ENCODE measurements around the gene SNRPB. TPM values are rescaled to one million over a fixed set of nuclear protein-coding genes. Genes with fewer than 3 reads are reported as not detected.

The SNRPB gene
- total RNA-seq, 1 donor from 2014 or later: 215 TPM

GRCh38 chr20:2459981-2460751, 10.4 kb downstream of the SNRPB start:
- ATAC-seq (ENCODE audit: low read depth): no peak
- POLR2A ChIA-PET: interaction anchor here (4.0 kb wide), 1 partner anchor 10 kb away, joined by 20 read pairs; the partner anchor contains the start of gene SNRPB
- TF ChIP-seq, protein P1, sequence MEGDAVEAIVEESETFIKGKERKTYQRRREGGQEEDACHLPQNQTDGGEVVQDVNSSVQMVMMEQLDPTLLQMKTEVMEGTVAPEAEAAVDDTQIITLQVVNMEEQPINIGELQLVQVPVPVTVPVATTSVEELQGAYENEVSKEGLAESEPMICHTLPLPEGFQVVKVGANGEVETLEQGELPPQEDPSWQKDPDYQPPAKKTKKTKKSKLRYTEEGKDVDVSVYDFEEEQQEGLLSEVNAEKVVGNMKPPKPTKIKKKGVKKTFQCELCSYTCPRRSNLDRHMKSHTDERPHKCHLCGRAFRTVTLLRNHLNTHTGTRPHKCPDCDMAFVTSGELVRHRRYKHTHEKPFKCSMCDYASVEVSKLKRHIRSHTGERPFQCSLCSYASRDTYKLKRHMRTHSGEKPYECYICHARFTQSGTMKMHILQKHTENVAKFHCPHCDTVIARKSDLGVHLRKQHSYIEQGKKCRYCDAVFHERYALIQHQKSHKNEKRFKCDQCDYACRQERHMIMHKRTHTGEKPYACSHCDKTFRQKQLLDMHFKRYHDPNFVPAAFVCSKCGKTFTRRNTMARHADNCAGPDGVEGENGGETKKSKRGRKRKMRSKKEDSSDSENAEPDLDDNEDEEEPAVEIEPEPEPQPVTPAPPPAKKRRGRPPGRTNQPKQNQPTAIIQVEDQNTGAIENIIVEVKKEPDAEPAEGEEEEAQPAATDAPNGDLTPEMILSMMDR (IDR thresholded peaks at IDR 0.05): no peak
- H3K4me1 Mint-ChIP-seq: peaks cover 2% of the 10 kb centered on the region
- H3K9me3 Mint-ChIP-seq: no peaks in the 10 kb centered on the region
- H3K4me3 Mint-ChIP-seq: no peak overlapping the region
- CTCF ChIA-PET: interaction anchor here (1.0 kb wide), 1 partner anchor 63 kb away, joined by 4 read pairs; no protein-coding TSS in a partner anchor
- no peak for DNase-seq
- no peaks in the 10 kb centered on the region for H3K27me3 Mint-ChIP-seq
- intact Hi-C loops (cut with micrococcal nuclease): no loop called here
- H3K36me3 Mint-ChIP-seq (ENCODE audit: low read depth): peaks cover 78% of the 10 kb centered on the region
- no peak overlapping the region for H3K27ac Mint-ChIP-seq

DNA sequence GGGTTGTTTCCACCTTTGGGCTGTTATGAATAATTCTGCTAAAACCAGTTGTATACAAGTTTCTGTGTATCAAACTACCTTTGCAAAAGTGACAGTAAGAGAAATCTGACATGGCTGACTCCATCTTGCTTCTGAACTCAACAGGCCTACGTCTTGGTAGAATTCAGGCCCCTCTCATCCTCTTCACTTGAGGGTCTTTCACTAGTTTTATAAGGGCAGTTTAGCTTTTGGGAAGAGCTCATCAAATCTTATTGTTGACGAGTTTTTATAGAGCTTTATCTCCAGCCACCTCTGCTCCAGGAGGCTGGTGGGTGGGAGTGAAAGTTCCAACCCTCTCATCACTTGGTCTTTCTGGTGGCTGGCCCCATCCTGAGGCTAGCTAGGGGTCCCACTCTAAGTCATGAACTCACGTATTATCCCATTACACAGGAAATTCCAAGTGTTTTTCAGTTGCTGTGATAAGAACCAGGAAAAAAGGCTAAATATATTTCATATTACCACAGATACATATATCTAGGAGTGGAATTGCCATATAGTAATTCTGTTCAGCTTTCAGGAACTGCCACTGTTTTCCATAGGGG, 11.6 kb downstream of the SNRPB start:
- H3K27me3 Mint-ChIP-seq: no peaks in the 10 kb centered on the region
- CTCF ChIA-PET: interaction anchor here (0.9 kb wide), 1 partner anchor 251 kb away, joined by 3 read pairs; no protein-coding TSS in a partner anchor
- H3K4me3 Mint-ChIP-seq: no peak overlapping the region
- no peak for DNase-seq
- intact Hi-C loops (cut with micrococcal nuclease): no loop called here
- TF ChIP-seq, protein P1 (IDR thresholded peaks at IDR 0.05): no peak
- POLR2A ChIA-PET: interaction anchor here (4.0 kb wide), 1 partner anchor 11 kb away, joined by 20 read pairs; the partner anchor contains the start of gene SNRPB
- H3K36me3 Mint-ChIP-seq (ENCODE audit: low read depth): peaks cover 68% of the 10 kb centered on the region
- no peaks in the 10 kb centered on the region for H3K4me1 Mint-ChIP-seq
- no peak for ATAC-seq (ENCODE audit: low read depth)
- no peaks in the 10 kb centered on the region for H3K9me3 Mint-ChIP-seq
- no peak overlapping the region for H3K27ac Mint-ChIP-seq

DNA sequence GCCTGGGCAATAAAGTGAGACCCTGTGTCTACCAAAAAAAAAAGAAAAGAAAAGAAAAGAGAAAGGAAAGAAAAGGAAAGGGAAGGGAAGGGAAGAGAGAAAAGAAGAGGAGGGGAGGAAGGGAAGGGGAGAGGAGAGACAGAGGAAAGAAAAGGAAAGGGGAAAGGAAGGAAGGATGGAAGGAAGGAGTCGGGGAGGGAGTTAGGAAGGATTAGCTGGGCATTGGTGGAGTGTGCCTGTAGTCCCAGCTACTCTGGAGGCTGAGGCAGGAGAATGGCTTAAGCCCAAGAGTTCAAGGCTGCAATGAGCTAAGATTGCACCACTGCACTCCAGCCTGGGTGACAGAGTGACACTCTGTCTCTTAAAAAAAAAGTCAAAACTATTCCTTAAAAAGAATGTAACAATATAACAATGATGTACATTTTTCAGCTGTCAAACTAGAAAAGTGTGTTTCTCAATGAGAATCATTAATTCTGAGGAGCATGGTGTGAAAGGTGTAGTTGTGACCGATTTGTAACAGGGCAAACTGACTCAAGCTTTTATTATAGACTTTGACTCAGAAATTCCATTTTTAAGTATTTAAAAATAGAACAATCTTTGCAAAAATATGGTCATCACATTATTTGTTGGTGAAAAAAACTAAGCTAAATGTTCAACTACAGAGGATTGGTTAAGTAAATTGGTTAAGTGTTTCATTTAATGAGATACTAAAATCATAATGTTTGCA, 14.7 kb downstream of the SNRPB start:
- H3K4me1 Mint-ChIP-seq: no peaks in the 10 kb centered on the region
- H3K4me3 Mint-ChIP-seq: no peak overlapping the region
- intact Hi-C loops (cut with micrococcal nuclease): no loop called here
- H3K9me3 Mint-ChIP-seq: no peaks in the 10 kb centered on the region
- ChIA-PET POLR2A (interaction anchor here (0.6 kb wide), 1 partner anchor 656 kb away, joined by 6 read pairs; no protein-coding TSS in a partner anchor), CTCF (interaction anchor here (1.0 to 4.3 kb wide), 4 partner anchors 10 to 283 kb away, joined by 5 to 30 read pairs (median 7); no protein-coding TSS in a partner anchor)
- no peak overlapping the region for H3K27ac Mint-ChIP-seq
- no peak for DNase-seq
- ATAC-seq (ENCODE audit: low read depth): no peak
- H3K36me3 Mint-ChIP-seq (ENCODE audit: low read depth): peaks cover 37% of the 10 kb centered on the region
- TF ChIP-seq, protein P1 (IDR thresholded peaks at IDR 0.05): no peak
- H3K27me3 Mint-ChIP-seq: no peaks in the 10 kb centered on the region

GRCh38 chr20:2453792-2454191, 16.8 kb downstream of the SNRPB start:
- intact Hi-C loops (cut with micrococcal nuclease): loop anchor here (1.0 to 5.0 kb wide), 4 partner anchors 246 to 689 kb away; no protein-coding TSS in a partner anchor
- H3K36me3 Mint-ChIP-seq (ENCODE audit: low read depth): peaks cover 18% of the 10 kb centered on the region
- ChIA-PET POLR2A (no interaction called here), CTCF (interaction anchor here (0.8 to 5.0 kb wide), 7 partner anchors 15 to 255 kb away, joined by 3 to 71 read pairs (median 5); no protein-coding TSS in a partner anchor)
- TF ChIP-seq, protein P1 (IDR thresholded peaks at IDR 0.05): no peak
- no peak for DNase-seq
- H3K27me3 Mint-ChIP-seq: no peaks in the 10 kb centered on the region
- H3K27ac Mint-ChIP-seq: no peak overlapping the region
- no peak for ATAC-seq (ENCODE audit: low read depth)
- peaks cover 2% of the 10 kb centered on the region for H3K4me1 Mint-ChIP-seq
- H3K9me3 Mint-ChIP-seq: no peaks in the 10 kb centered on the region
- H3K4me3 Mint-ChIP-seq: no peak overlapping the region
